NCI-H1417 (cell line): Measurements from ENCODE around the gene SLC2A2.
A peak's percentile ranks its signal among the peaks of the same experiment; 100 is the strongest.

Experiments used
- DNase-seq, 3 experiments: peaks; one replicate each; lab custom pipeline; 2025; lab: John Stamatoyannopoulos, UW

Gene SLC2A2

GRCh38 chr3:171028779-171029232, 2.3 kb upstream of the SLC2A2 start:
- no peak for DNase-seq

- DNase-seq: peak in 1 of 3 experiments; percentile 34
Measured at GRCh38 chr3:171028025-171028778, 1.7 kb upstream of the SLC2A2 start.

- no peak for DNase-seq
Measured at GRCh38 chr3:171023566-171023965, 3.0 kb downstream of the SLC2A2 start.

- no peak for DNase-seq
Measured at GRCh38 chr3:171021377-171021776, 5.1 kb downstream of the SLC2A2 start.

- DNase-seq: no peak
Measured at GRCh38 chr3:171018156-171018935, 8.2 kb downstream of the SLC2A2 start.

- DNase-seq: no peak
Measured at GRCh38 chr3:171013822-171014748, 12.4 kb downstream of the SLC2A2 start.

GRCh38 chr3:171011873-171012336, 14.6 kb downstream of the SLC2A2 start:
- no peak for DNase-seq

- no peak for DNase-seq
Measured at GRCh38 chr3:171011109-171011872, 15.2 kb downstream of the SLC2A2 start.

- DNase-seq: no peak
Measured at GRCh38 chr3:171007316-171007715, 19.2 kb downstream of the SLC2A2 start.

GRCh38 chr3:171005648-171006047, 20.9 kb downstream of the SLC2A2 start:
- DNase-seq: no peak

GRCh38 chr3:171001957-171002694, 24.4 kb downstream of the SLC2A2 start:
- no peak for DNase-seq

GRCh38 chr3:171001250-171001893, 25.1 kb downstream of the SLC2A2 start:
- DNase-seq: no peak

GRCh38 chr3:171000281-171000680, 26.2 kb downstream of the SLC2A2 start:
- DNase-seq: no peak

- no peak for DNase-seq
Measured at GRCh38 chr3:170999737-171000242, 26.7 kb downstream of the SLC2A2 start.

- DNase-seq: no peak
Measured at GRCh38 chr3:170997961-170998913, 28.3 kb downstream of the SLC2A2 start.

- DNase-seq: no peak
Measured at GRCh38 chr3:170992854-170993253, 33.7 kb downstream of the SLC2A2 start.

- DNase-seq: no peak
Measured at GRCh38 chr3:170991664-170992063, 34.9 kb downstream of the SLC2A2 start.

- no peak for DNase-seq
Measured at GRCh38 chr3:170989100-170989648, 37.3 kb downstream of the SLC2A2 start.
